ENCODE data around the gene WBP2.

GRCh38 chr17:75845058-75845711, 9.9 kb downstream of the WBP2 start:
- peak; percentile 48 for TF ChIP-seq CTCF (IDR thresholded peaks at IDR 0.05; ENCODE audit: poor library complexity)
- TF ChIP-seq EZH2phosphoT487 (IDR thresholded peaks at IDR 0.05; ENCODE audit: low read depth, severe bottlenecking, unreplicated experiment), result no peak
- TF ChIP-seq EZH2 (IDR thresholded peaks at IDR 0.05; ENCODE audit: borderline replicate concordance), result no peak

Data from hepatocyte (in vitro differentiated cells).